GM21526 (cell line): ENCODE measurements around the gene DNAH3.
"Not testable (repeated sequence)": the region's sequence is repeated elsewhere in the genome, so short reads cannot be mapped to it uniquely, and the experiment has no call there.

Experiments used
- ATAC-seq: cut with Tn5 transposase; IDR thresholded peaks from one replicate; pipeline ENCODE4 v1.9.1; 2021; ENCODE audit warnings: moderate library complexity; ENCODE audit not compliant: unreplicated experiment, low FRiP score

DNAH3 gene

DNA sequence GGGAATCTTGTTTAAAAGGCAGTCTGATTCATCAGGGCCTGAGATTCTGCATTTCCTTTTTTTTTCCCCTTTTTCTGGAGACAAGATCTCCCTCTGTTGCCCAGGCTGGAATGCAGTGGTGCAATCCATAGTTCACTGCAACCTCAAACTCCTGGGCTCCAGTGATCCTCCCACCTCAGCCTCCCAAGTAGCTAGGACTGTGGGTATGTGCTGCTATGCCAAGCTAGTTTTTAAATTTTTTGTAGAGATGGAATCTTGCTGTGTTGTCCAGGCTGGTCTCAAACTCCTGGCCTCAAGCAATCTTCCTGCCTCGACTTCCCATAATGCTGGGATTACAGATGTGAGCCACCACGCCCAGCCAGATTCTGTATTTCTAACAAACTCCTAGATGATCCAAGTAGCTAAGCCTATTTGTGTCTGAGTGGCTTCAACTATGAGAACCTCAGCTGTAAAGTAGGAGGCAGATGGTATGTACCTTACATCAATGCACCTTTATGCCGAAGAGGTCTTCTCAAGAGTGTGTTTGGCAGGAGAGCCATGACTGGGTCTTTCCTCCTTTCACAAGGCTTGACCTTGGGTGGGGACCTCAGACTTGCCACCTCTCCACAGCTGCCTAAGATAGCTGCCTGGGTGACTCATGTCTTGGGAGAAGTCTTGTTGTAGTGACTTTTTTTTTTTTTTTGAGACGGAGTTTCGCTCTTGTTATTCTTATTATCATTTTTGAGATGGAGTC, 18.8 kb upstream of the DNAH3 start:
- no peak for ATAC-seq

DNA sequence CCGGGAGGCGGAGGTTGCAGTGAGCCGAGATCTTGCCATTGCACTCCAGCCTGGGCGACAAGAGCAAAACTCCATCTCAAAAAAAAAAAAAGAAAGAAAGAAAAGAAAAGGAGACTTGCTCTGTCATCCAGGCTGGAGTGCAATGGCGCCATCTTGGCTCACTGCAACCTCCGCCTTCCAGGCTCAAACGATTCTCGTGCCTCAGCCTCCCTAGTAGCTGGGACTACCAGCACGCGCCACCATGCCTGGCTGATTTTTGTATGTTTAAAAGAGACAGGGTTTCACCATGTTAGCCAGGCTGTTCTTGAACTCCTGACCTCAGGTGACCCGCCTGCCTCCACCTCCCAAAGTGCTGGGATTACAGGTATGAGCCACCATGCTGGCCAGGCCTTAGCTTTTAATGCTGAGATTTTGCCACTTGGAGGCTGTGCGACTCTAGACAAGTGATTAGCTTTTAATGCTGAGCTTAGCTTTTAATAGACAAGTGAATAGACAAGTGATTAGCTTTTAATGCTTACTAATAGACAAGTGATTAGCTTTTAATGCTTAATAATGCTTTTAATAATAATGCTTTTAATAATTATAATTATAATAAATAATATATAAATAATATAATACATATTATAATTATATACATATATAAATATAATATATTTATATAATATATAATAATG, 17.4 kb upstream of the DNAH3 start:
- no peak for ATAC-seq

DNA sequence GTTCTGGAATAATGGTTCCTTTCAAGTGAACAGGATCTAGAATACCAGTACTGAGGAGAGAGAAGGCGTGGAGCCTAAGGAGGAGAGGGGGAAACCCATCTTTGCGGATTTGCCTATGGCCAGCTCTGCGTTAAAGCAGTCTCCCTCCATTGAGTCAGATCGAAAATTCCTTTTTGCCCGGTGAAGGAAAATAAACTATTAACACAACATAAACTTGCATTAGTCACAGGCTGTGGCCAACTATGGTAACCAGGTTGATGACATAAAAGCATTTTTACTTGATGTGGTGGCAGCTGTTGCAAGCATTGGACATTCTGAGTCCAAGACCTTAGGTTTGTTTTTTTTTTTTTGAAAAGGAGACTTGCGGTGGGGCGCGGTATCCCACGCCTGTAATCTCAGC, 16.7 kb upstream of the DNAH3 start:
- no peak for ATAC-seq

DNA sequence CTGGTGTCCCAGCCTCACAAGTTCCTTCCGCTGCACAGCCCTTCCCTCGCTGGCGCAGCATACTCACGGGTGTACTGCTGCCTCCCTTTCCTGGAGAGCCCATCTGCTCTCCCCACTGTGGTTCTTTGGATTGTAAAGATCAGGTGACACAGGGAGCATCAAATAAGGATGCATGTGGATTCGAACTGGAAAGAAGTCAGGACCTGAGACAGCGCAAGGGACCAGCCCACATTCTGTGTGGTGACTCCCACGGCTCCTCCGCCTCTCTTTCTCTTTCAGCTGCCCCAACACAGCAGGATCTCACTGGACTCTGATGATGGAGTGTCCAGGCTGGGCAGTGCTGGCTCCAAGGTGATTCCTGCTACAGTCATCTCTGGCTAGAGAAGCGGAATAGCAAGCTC, 15.9 kb upstream of the DNAH3 start:
- ATAC-seq: no peak

DNA sequence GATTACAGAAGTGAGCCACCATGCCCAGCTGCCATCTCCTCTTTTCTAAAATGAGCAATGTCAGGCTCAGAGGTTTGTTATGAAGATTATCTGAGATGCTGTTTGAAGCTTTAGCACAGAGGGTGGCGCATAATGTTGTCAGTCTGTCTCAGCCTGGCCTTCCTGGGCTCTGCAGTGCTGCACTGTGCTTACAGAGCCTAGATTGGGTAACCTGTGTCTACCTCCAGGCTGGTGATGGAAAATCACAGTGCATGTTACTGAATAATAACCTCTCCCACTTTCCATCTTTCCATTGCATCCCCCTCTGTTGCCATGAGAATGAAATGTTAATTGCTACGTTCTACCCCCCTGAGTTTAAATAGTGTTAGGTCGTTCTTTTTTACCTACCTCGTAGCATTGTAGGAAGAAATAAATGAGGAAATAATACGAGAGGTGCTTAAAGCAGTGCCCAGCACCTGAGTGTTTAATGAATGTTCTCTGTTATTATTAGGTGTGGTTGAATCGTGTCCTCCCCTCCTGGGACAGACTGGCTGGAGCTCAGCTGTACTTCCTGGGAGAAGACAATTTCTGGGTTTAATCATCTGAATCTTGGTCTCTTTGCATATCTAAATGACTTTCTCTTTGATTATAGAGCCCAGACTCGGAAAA, 14.0 kb upstream of the DNAH3 start:
- no peak for ATAC-seq

DNA sequence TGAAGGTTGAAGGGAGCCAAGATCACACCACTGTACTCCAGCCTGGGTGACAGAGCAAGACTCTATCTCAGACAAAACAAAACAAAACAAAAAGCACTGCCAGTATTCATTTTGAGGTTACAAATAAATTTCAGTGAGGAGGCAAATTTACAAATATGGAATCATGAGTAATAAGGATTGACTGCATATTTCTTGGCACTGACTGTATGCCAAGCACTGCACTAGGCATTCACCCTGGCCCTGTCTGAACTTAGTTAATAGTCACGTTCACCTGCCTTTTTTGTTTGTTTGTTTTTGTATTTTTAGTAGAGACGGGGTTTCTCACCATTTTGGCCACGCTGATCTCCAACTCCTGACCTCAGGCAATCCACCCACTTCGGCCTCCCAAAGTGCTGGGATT, 12.9 kb upstream of the DNAH3 start:
- ATAC-seq: no peak

DNA sequence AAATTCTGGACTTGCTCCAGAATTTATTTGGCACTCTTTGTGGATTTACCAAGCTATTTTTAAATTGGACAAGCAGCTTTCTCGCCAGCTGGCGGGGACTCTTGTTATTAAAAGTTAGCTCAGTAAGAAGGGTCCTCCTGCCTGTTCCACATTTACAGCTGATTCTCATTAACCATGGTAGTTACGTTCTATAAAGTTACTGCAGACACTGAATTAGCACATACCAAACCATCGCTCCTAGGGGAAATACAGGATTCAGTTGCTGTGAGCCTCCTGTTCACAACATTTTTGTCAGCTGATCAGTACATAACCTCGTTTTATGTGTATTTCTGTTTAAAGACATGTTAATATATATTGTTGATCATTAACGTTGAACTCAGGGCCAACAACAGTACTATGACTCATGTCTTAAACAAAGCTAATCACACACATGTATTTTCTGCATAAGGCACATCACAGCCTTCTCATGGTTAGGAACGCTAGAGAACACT, 12.1 kb upstream of the DNAH3 start:
- no peak for ATAC-seq

DNA sequence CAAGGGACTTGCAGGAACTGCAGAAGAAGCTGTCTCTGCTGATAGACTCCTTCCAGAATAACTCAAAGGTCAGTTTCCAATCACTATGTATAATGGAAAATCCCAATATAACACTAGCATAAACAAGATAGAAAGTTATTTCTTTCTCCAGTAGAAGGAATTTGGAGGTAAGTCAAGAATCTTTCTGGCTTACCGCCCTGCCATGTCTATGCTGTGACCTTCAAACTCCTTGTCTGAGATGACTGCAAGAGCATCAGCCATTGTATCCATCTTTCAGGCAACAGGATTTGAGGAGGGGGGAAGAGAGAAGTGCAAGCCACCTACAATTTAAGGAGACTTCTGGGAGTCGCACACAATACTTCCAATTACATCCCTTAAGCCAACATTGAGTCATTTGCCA, 10.6 kb upstream of the DNAH3 start:
- ATAC-seq: no peak

DNA sequence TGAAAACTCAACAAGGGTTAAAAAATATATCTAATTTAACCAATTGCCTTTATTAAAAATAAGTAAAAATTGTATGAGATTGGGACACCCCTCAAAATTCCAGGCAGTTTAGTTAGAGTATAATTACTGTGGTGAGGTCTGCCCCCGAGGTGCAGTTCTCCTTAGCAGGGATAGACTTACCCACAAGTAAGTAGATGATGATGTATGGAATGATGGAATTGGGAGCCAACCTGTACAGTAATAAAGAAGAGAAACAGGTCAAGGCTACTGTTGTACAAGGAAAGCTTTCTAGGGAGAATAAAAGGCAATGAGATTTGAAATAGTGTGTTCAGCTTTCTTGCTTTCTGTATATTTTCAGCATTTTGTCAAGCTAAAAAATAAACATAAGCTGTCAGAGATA, 9.6 kb upstream of the DNAH3 start:
- no peak for ATAC-seq

DNA sequence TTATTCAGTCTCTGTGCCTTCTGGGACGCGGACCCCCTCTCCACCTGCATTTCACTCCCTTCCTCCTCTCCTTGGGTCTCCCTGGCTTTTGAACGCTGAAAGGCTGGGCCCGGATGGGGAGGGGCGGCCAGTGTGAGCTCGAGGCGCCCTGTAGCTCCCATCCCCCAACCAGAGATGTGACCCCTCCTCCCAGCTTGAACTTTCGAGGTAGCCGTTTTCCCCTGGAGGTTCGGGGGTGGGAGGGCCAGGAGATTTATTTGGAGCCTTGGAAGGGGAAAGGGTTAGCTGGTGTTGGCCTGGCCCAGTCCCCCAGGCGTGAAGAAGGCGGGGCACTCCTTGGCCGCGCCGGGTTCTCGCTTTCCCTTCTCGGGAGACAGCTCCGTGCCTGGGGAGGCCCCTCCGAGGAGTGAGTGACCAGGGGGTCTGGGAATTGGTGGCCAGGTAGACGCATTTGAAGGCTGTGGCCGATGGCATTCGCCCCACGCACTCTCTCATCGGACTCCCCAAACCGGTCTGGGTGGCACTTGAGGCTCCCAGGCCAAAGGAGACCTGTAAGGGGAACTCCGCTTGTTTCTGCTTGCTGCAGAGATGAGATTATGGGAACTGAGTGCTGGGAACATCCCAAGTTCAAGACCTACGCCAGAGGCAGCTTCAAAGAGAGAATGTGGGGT, 8.8 kb upstream of the DNAH3 start:
- ATAC-seq: no peak

DNA sequence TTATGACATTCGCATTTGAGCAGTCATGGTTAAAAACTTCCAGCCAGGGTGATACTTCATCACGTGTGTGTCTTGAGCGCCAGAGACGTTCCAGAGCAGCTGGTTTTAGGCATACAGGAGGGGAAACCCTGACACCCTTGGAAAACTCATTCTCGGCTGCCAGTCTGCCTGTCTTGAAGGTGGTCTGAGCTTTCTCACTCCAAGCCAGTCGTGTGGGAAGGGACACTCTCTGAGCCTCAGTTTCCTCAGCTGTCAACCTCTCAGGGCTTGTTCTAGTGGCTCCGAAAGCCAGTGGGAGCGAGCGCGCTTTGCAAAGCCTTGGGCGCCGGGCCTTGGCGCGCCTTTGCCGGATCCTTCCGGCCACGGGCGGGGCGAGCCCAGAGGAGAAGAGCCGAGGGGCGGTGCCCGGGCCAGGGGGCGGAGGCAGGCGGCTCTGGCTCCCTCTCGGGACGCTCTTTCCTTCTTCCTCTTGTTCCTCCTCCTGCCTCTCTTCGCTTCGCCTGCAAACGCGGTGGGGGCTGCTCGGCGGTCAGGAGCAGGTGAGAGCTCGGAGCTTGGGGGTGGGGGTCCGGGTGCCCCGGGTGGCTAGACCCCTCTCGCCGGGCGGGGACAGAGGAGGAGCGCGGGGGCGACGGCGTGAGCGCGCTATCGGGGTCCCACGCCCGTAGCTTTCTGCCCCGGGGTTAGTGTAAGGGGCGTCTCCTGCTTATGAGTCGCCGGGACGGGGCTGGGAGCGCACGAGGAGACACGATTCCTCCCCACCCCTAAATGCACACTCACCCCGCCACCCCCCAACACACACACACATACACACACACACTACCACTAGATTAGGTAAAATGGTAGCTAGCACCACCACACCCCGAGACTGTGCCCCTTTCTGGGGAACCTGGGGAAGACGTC, 7.8 kb upstream of the DNAH3 start, which contains the start of gene LDAF1:
LDAF1 (plus strand) TSS at position 467 of the 903 bp plus-strand sequence. CDS start 2,509 bp downstream, outside the sequence.
- peak; percentile 85 for ATAC-seq

DNA sequence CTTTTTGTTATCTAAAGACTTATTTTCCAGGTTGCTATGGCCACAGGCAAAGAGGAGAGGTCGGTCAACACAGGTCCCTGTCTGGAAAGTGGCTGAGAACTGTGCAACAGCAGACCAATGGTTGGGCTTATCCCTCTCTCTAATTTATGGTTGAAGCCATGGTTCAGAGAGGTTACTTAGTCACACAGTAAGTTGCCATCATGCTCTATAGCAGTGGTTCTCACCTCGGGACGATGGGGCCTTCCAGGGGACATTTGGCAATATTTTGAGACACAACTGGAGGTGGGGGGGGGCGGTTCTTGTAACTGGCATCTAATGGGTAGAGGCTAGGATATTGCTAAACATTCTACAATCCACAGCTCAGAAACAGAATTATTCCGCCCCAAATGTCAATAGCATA, 7.0 kb upstream of the DNAH3 start:
- ATAC-seq: no peak

DNA sequence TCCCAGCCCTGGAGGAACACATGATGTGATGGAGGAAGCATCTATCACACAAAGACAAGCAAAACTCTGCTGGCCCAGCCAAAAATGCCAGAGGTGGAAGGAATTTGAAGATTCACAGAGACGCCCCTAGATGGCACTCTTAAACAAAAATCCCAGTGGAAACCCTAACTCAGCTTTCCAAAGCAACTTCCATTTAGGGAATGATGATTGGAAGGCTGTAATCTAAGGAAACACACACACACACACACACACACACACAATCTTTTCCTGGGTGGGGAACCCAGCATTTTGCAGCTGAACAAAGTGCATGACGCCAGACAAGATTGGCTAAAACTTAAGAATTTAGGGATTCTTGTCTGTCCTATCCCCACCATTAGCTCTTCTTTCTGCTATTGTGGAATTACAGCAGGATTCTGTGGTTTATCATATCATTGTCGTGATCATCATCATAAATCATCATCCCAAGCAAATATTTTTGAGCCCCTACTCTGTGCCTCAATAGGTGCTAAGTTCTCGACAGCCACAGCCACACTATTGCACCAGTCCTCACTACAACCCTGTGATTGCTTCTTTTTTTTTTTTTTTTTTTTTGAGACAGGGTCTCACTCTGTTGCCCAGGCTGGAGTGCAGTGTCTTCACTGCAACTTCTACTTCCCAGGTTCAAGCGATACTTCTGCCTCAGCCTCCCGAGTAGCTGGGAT, 6.3 kb upstream of the DNAH3 start:
- no peak for ATAC-seq

DNA sequence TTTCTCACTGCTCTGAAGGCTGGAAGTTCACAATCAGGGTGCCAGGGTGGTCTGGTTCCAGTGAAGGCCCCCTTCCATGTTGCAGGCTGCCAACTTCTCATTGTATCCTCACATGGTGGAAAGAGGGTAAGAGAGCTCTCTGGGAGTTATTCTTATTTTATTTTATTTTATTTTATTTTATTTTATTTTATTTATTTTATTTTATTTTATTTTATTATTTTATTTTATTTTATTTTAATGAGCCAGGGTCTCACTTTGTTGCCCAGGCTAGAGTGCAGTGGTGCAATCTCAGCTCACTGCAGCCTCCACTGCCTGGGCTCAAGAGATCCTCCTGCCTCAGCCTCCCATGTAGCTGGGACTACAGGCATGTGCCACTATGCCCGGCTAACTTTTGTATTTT, 5.4 kb upstream of the DNAH3 start:
- ATAC-seq: not testable (repeated sequence)

DNA sequence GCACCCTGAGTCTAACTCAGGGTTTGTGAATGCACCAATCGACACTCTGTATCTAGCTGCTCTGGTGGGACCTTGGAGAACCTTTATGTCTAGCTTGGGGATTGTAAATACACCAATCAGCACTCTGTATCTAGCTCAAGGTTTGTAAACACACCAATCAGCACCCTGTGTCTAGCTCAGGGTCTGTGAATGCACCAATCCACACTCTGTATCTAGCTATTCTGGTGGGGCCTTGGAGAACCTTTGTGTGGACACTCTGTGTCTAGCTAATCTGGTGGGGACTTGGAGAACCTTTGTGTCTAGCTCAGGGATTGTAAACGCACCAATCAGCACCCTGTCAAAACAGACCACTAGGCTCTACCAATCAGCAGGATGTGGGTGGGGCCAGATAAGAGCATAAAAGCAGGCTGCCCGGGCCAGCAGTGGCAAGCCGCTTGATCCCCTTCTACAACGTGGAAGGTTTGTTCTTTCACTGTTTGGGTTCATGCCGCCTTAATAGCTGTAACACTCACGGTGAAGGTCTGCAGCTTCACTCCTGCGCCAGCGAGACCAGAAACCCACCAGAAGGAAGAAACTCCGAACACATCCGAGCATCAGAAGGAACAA, 2.6 kb upstream of the DNAH3 start:
- not testable (repeated sequence) for ATAC-seq

DNA sequence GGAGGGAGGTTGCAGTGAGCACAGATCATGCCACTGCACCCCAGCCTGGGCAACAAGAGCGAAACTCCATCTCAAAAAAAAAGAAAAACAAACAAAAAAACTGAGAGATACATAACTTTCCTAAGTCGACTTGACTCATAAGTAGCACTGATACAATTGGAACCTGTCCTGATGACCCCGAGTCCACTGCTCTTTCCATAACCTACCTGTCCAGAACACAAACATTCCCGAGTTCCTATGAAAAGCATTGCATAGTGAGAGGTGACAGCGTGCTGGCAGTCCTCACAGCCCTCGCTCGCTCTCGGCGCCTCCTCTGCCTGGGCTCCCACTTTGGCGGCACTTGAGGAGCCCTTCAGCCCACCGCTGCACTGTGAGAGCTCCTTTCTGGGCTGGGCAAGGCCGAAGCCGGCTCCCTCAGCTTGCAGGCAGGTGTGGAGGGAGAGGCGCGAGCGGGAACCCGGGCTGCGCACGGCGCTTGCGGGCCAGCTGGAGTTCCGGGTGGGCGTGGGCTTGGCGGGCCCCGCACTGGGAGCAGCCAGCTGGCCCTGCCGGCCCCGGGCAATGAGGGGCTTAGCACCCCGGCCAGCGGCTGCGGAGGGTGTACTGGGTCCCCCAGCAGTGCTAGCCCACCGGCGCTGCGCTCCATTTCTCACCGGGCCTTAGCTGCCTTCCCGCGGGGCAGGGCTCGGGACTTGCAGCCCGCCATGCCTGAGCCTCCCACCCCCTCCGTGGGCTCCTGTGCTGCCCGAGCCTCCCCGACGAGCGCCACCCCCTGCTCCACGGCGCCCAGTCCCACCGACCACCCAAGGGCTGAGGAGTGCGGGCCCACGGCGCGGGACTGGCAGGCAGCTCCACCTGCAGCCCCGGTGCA, 1.7 kb upstream of the DNAH3 start:
- not testable (repeated sequence) for ATAC-seq

DNA sequence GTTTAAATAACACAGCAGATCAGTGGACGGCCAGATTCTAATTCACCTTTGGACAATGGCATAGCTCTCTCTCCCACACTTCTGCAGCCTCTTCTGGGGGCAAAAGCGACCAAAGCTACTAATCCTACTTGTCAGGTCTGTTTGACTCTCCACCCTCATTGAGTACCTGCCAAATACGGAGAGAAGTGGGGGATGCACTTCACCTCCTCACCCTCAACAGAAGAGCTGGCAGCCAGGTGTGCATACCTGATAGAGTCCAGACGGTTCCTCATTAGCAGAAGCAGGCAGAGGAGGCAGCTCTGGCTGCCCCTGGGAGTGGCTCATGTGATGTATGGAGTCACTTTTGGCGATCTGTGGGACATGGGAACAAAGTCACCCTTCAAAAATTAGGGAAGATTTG, 4.9 kb downstream of the DNAH3 start:
- no peak for ATAC-seq

DNA sequence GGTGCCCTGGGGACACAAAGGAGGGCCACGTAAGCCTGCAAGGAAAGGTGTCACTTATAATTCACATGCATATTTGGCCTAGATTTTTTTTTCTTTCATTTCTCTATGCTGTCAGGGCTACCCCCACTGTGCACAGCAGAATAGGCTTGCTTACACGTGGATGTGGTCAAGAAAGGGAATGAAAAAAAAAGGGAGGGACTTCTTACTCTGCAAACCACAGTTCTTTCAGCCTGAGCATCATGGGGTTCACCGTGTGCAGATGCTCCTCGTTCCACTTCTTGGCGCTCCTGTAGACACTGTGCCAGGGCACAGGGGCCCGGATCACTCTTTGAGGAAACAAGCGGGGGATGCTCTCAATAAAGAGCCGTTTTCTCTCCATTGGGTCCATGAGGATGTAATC, 16.6 kb downstream of the DNAH3 start:
- ATAC-seq: no peak
